A673 (cell line): Measurements from ENCODE around the gene NOM1. TPM values are rescaled to one million over a fixed set of nuclear protein-coding genes. Genes with fewer than 3 reads are reported as not detected.

Experiments used
- BruUV-seq: library from RNA; stranded (reverse); fragments of 400-500 nt; replicated peaks from 2 replicates; lab custom pipeline; 2021; lab: Mats Ljungman, UMichigan
- CTCF ChIA-PET: fragments of 300-600 bp; sonication (Branson Sonifier 250); formaldehyde crosslinking; loops from one replicate; lab custom pipeline; 2022; ENCODE audit warnings: antibody characterized with exemption; lab: Charles Lee
- POLR2A ChIA-PET: fragments of 300-600 bp; sonication (Branson Sonifier 250); formaldehyde crosslinking; loops from one replicate; lab custom pipeline; 2022; ENCODE audit warnings: antibody characterized with exemption; ENCODE audit not compliant: low non-redundant PET; lab: Charles Lee
- DNase-seq: peaks from one replicate; pipeline ENCODE4 v3.0.0-alpha.2; 2015; ENCODE audit warnings: low spot score
- H3K27ac ChIP-seq: fragments of 200-600 bp; sonication (generic); 2 replicates; pipeline ENCODE4 v1.5.1; 2016; ENCODE audit warnings: mixed run types, low read depth, mild to moderate bottlenecking, mixed read lengths, antibody characterized with exemption, low read length; ENCODE audit not compliant: poor library complexity, severe bottlenecking
- H3K27me3 ChIP-seq: fragments of 200-600 bp; sonication (generic); replicated peaks from 2 replicates; pipeline ENCODE4 v1.6.1; 2017; ENCODE audit warnings: mixed run types, low read depth, mild to moderate bottlenecking, mixed read lengths, antibody characterized with exemption, low read length; ENCODE audit not compliant: insufficient read depth, poor library complexity
- H3K36me3 ChIP-seq: fragments of 200-600 bp; sonication (generic); 2 replicates; pipeline ENCODE4 v1.6.1; 2016; ENCODE audit warnings: mixed run types, mild to moderate bottlenecking, mixed read lengths, antibody characterized with exemption, low read length; ENCODE audit not compliant: insufficient read depth, poor library complexity, severe bottlenecking
- H3K4me1 ChIP-seq: fragments of 200-600 bp; sonication (generic); 2 replicates; pipeline ENCODE4 v1.6.1; 2017; ENCODE audit warnings: mixed run types, mild to moderate bottlenecking, mixed read lengths, antibody characterized with exemption, low read length; ENCODE audit not compliant: insufficient read depth, poor library complexity, severe bottlenecking
- H3K4me3 ChIP-seq: fragments of 200-600 bp; sonication (generic); 2 replicates; pipeline ENCODE4 v1.5.1; 2016; ENCODE audit warnings: low read depth, mixed run types, mild to moderate bottlenecking, mixed read lengths, low read length; ENCODE audit not compliant: poor library complexity, severe bottlenecking
- H3K9me3 ChIP-seq: fragments of 200-600 bp; sonication (generic); 2 replicates; pipeline ENCODE4 v1.6.1; 2016; ENCODE audit warnings: mixed run types, low read depth, mild to moderate bottlenecking, mixed read lengths, antibody characterized with exemption, low read length; ENCODE audit not compliant: poor library complexity, severe bottlenecking
- EZH2 ChIP-seq: fragments of 200-600 bp; sonication (generic); IDR thresholded peaks from 2 replicates; pipeline ENCODE4 v1.6.1; 2017; ENCODE audit warnings: borderline replicate concordance, low read depth, mild to moderate bottlenecking, mixed read lengths, antibody characterized with exemption, low read length; ENCODE audit not compliant: poor library complexity, severe bottlenecking
- intact Hi-C: fragments of 100-400 bp; cut with micrococcal nuclease; formaldehyde crosslinking; loops from one replicate; pipeline ENCODE4 v1.10.0; 2022; ENCODE audit not compliant: unreplicated experiment
- total RNA-seq: library from RNA; stranded (reverse); gene quantifications from 2 replicates; pipeline ENCODE4 v1.2.3, GENCODE V29; 2021
- TF ChIP-seq, protein P1 (sequence below): fragments of 300-800, 200-600 bp; sonication (generic); conservative IDR thresholded peaks from 2 replicates; pipeline ENCODE4 v1.5.1; 2017; ENCODE audit warnings: low read depth, mild to moderate bottlenecking, antibody characterized with exemption, low read length, moderate library complexity, mixed read lengths

The NOM1 gene
- total RNA-seq, 1 experiment from 2014 or later = 34.1 TPM

DNA sequence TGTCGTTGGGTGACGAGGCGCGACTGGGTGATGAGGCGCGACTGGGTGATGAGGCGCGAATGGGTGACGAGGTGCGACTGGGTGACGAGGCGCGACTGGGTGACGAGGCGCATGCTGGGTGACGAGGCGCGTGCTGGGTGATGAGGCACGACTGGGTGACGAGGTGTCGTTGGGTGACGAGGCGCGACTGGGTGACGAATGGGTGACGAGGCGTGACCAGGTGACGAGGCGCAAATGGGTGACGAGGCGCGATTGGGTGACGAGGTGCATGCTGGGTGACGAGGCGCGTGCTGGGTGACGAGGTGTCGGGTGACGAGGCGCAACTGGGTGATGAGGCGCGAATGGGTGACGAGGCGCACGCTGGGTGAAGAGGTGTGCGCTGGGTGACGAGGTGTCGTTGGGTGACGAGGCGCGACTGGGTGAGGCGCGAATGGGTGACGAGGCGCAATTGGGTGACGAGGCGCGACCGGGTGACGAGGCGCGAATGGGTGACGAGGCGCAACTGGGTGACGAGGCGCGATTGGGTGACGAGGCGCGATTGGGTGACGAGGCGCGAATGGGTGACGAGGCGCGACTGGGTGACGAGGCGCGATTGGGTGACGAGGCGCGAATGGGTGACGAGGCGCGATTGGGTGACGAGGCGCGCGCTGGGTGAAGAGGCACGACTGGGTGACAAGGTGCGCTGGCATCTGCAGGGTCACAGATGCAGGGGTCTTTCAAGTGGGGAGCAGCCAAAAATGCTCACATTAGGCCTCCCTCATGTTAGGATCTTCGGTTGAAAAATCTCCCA, 7.9 kb upstream of the NOM1 start:
- TF ChIP-seq EZH2 = no peak
- TF ChIP-seq, protein P1, sequence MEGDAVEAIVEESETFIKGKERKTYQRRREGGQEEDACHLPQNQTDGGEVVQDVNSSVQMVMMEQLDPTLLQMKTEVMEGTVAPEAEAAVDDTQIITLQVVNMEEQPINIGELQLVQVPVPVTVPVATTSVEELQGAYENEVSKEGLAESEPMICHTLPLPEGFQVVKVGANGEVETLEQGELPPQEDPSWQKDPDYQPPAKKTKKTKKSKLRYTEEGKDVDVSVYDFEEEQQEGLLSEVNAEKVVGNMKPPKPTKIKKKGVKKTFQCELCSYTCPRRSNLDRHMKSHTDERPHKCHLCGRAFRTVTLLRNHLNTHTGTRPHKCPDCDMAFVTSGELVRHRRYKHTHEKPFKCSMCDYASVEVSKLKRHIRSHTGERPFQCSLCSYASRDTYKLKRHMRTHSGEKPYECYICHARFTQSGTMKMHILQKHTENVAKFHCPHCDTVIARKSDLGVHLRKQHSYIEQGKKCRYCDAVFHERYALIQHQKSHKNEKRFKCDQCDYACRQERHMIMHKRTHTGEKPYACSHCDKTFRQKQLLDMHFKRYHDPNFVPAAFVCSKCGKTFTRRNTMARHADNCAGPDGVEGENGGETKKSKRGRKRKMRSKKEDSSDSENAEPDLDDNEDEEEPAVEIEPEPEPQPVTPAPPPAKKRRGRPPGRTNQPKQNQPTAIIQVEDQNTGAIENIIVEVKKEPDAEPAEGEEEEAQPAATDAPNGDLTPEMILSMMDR = no peak
- no TSS peak for BruUV-seq
- no peaks in the 10 kb centered on the region for H3K36me3 ChIP-seq
- no peaks in the 10 kb centered on the region for H3K4me1 ChIP-seq
- H3K27ac ChIP-seq = no peak overlapping the region
- no peaks in the 10 kb centered on the region for H3K9me3 ChIP-seq
- no peaks in the 10 kb centered on the region for H3K27me3 ChIP-seq
- CTCF ChIA-PET = no interaction called here
- POLR2A ChIA-PET = no interaction called here
- intact Hi-C loops = no loop called here
- no peak for DNase-seq
- no peak overlapping the region for H3K4me3 ChIP-seq

DNA sequence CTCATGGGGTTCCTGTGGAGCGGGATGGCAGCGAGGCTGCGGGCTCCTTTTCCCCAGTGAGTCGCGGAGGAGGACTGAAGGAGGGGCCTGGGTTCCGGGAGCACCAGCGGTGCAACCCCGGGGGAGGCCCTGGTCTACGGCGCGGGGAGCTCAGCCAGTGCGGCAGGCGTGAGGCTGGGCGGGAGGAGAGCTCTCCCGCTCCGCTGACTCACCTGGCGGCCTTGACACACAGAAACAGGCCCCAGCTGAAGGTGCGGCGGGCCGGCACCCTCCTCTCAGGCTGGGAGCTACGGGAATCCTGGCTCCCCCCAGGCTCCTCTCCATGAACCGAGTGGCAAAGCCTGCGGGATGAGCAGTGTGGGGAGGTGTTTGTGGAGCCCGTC, 6.8 kb upstream of the NOM1 start:
- Histone ChIP-seq H3K27me3 (no peaks in the 10 kb centered on the region), H3K36me3 (no peaks in the 10 kb centered on the region), H3K9me3 (no peaks in the 10 kb centered on the region), H3K4me1 (no peaks in the 10 kb centered on the region), H3K4me3 (no peak overlapping the region), H3K27ac (no peak overlapping the region)
- ChIA-PET POLR2A (no interaction called here), CTCF (no interaction called here)
- intact Hi-C loops = no loop called here
- no peak for DNase-seq
- BruUV-seq = no TSS peak
- TF ChIP-seq, protein P1 = no peak
- TF ChIP-seq EZH2 = no peak

DNA sequence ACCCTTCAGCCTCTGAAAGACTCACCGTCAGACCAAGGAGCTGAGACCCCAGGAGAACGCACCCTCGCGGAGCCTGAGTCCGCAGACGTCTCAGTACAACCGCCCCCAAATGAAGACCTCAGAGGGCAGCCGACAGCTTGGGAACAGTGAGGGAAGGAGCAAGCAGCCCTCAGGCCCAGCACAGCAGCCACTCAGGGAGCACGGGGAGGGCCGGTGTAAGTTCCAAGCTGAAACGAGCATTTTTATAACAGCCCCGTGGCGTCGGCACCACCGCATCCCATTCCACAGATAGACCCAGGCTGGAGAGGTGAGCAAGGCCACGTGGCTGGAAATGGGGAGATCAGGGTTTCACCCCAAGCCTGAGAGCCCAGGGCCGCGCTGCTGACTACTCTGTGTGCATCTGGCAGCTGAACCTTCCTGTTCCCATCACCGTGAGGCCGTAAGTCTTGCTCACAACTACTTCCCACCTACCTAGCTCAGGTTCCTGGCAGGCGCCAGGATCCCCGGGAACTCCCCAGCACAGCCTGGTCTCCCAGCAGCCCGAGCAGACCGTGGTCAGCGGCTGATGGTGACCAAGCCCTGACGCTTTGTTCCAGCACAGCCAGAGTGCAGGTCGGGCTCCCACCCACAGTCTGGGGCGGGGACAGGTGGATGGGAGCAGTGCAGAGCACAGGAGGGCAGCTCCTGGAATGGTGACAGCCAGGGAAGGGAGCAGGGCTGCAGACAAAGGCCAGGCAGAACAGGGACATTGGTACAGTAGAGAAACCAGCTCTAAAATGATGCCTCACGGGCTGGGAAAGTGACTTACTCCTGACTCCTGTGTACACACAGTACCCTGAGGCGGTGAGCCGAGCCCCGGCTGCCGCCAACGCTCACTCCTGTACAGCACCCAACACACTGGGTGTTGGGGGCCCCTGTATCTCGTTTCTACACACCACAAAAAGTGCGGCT, 6.1 kb upstream of the NOM1 start:
- intact Hi-C loops = no loop called here
- Histone ChIP-seq H3K27ac (no peak overlapping the region), H3K4me1 (no peaks in the 10 kb centered on the region), H3K4me3 (no peak overlapping the region), H3K9me3 (no peaks in the 10 kb centered on the region), H3K27me3 (no peaks in the 10 kb centered on the region), H3K36me3 (no peaks in the 10 kb centered on the region)
- BruUV-seq = no TSS peak
- DNase-seq = no peak
- POLR2A ChIA-PET = no interaction called here
- TF ChIP-seq EZH2 = no peak
- TF ChIP-seq, protein P1 = no peak
- CTCF ChIA-PET = no interaction called here
